ENCODE data around the gene KCNIP1.

The KCNIP1 gene

GRCh38 chr5:170781946-170782345 lies 278.1 kb downstream of the KCNIP1 start:
- no peak for DNase-seq (ENCODE audit: low read depth)

- no peak for DNase-seq (ENCODE audit: low read depth)
Measured at GRCh38 chr5:170782438-170782837, 278.6 kb downstream of the KCNIP1 start.

GRCh38 chr5:170783498-170784247 lies 279.9 kb downstream of the KCNIP1 start, which contains the start of gene GABRP:
TSS of gene GABRP (plus strand) at chr5:170783725. CDS start at chr5:170788616, 4,891 bp downstream.
- no peak for DNase-seq (ENCODE audit: low read depth)

- DNase-seq (ENCODE audit: low read depth) = no peak
Measured at GRCh38 chr5:170785416-170785815, 281.6 kb downstream of the KCNIP1 start.
